GM12878 (cell line): ENCODE data around the gene FAM227B. TPM values are rescaled to one million over a fixed set of nuclear protein-coding genes. Genes with fewer than 3 reads are reported as not detected.

Experiments used
- ATAC-seq: fragments of 200-7000 bp; cut with Tn5 transposase; 3 replicates; pipeline ENCODE4 v1.9.1; 2020; ENCODE audit warnings: mild to moderate bottlenecking, moderate library complexity
- BruUV-seq: library from RNA; stranded (reverse); fragments of 400-500 nt; replicated peaks from 2 replicates; lab custom pipeline; 2021; lab: Mats Ljungman, UMichigan
- CTCF ChIA-PET: fragments of 300-600 bp; sonication (Branson Sonifier 250); formaldehyde crosslinking; extraction: SDS; loops from one replicate; lab custom pipeline; 2021; ENCODE audit warnings: inconsistent platforms; lab: Yijun Ruan, JAX
- POLR2A ChIA-PET: fragments of 350-600 bp; formaldehyde crosslinking; extraction: SDS; loops from one replicate; lab custom pipeline; 2021; ENCODE audit warnings: inconsistent platforms; lab: Charles Lee
- RAD21 ChIA-PET: fragments of 300-600 bp; sonication (Branson Sonifier 250); formaldehyde crosslinking; loops from one replicate; lab custom pipeline; 2023; ENCODE audit warnings: antibody characterized with exemption; ENCODE audit not compliant: unreplicated experiment; lab: Charles Lee
- SMC1A ChIA-PET: fragments of 300-600 bp; sonication (Branson Sonifier 250); formaldehyde crosslinking; loops from one replicate; lab custom pipeline; 2023; ENCODE audit not compliant: unreplicated experiment, uncharacterized antibody; lab: Charles Lee
- DNase-seq: peaks from one replicate; pipeline ENCODE4 v3.0.0-alpha.2; 2011; ENCODE audit warnings: low read depth, low spot score
- FAIRE-seq: peaks from 3 replicates; lab custom pipeline; 2011; peaks lifted over from hg19 to GRCh38; lab: Jason Lieb, UNC
- H2AFZ ChIP-seq: 2 replicates; pipeline ENCODE4 v1.6.0; 2011; ENCODE audit warnings: low read depth, low read length, control low read depth; ENCODE audit not compliant: control insufficient read depth
- H3K27ac ChIP-seq: 2 replicates; pipeline ENCODE4 v1.5.1; 2011; ENCODE audit warnings: control low read depth; ENCODE audit not compliant: control insufficient read depth, insufficient read depth
- H3K27me3 ChIP-seq, 2 experiments: replicated peaks in 1 of 2; 2 replicates each; pipeline versions ENCODE4 v1.6.0 to v1.6.1; 2011; ENCODE audit warnings: low read length in 1 of 2; ENCODE audit not compliant: control insufficient read depth in 2 of 2, insufficient read depth in 2 of 2
- H3K36me3 ChIP-seq, 2 experiments: 2 replicates each; pipeline ENCODE4 v1.5.1; 2011; ENCODE audit warnings: low read length in 1 of 2; ENCODE audit not compliant: control insufficient read depth in 2 of 2, insufficient read depth in 2 of 2
- H3K4me1 ChIP-seq: 2 replicates; pipeline ENCODE4 v1.6.1; 2011; ENCODE audit warnings: mild to moderate bottlenecking, low read length, moderate library complexity, mixed read lengths; ENCODE audit not compliant: control insufficient read depth, insufficient read depth
- H3K4me2 ChIP-seq: 2 replicates; pipeline ENCODE4 v1.6.0; 2011; ENCODE audit warnings: control low read depth; ENCODE audit not compliant: control insufficient read depth, insufficient read depth
- H3K4me3 ChIP-seq: fragments of 200-600 bp; sonication (generic); 2 replicates; pipeline ENCODE4 v1.5.1; 2016
- H3K79me2 ChIP-seq: 2 replicates; pipeline ENCODE4 v1.6.0; 2011; ENCODE audit warnings: low read length; ENCODE audit not compliant: control insufficient read depth, insufficient read depth
- H3K9ac ChIP-seq: 2 replicates; pipeline ENCODE4 v1.8.0; 2011; ENCODE audit warnings: low read length, control low read depth, mixed read lengths; ENCODE audit not compliant: control insufficient read depth, insufficient read depth
- H3K9me3 ChIP-seq: replicated peaks from 3 replicates; pipeline ENCODE4 v1.5.1; 2011; ENCODE audit warnings: mild to moderate bottlenecking, low read length; ENCODE audit not compliant: control insufficient read depth, insufficient read depth
- H4K20me1 ChIP-seq: 2 replicates; pipeline ENCODE4 v1.6.0; 2011; ENCODE audit not compliant: control insufficient read depth, insufficient read depth
- EED ChIP-seq: sonication (generic); IDR thresholded peaks from 2 replicates; pipeline ENCODE4 v1.6.1; 2016; ENCODE audit warnings: antibody characterized with exemption, low read depth
- MEF2A ChIP-seq: IDR thresholded peaks from 2 replicates; pipeline ENCODE4 v1.6.1; 2011; ENCODE audit warnings: low read depth, mild to moderate bottlenecking, low read length, moderate library complexity; ENCODE audit not compliant: insufficient read depth
- MYC ChIP-seq: IDR thresholded peaks from 2 replicates; pipeline ENCODE4 v1.6.1; 2011; ENCODE audit warnings: mild to moderate bottlenecking, low read length, moderate library complexity, inconsistent platforms; ENCODE audit not compliant: insufficient read depth, insufficient replicate concordance, insufficient read length, severe bottlenecking
- NRF1 ChIP-seq: conservative IDR thresholded peaks from 2 replicates; pipeline ENCODE4 v1.6.1; 2011; ENCODE audit warnings: mild to moderate bottlenecking, low read depth, low read length, improper control_type of control experiment
- TCF3 ChIP-seq: IDR thresholded peaks from 2 replicates; pipeline ENCODE4 v1.6.1; 2012; ENCODE audit warnings: low read depth, mild to moderate bottlenecking, low read length, borderline replicate concordance; ENCODE audit not compliant: insufficient read depth
- WGBS: methylation state at CpG from one replicate; pipeline ENCODE4 v1.1.6; 2016; ENCODE audit warnings: low lambda C conversion rate; ENCODE audit not compliant: insufficient replicate concordance, insufficient coverage; ENCODE audit errors: missing lambda C conversion rate; 5-methylcytosine and 5-hydroxymethylcytosine counted together
- in situ Hi-C: fragments of 300-500 bp; cut with MboI; formaldehyde crosslinking; loops from 9 replicates; pipeline ENCODE4 v1.14.3; 2018; ENCODE audit warnings: mixed read lengths
- intact Hi-C: fragments of 100-400 bp; cut with micrococcal nuclease; formaldehyde crosslinking; loops from one replicate; pipeline ENCODE4 v1.14.2; 2022; ENCODE audit not compliant: unreplicated experiment
- polyA plus RNA-seq, 11 experiments: library from polyadenylated mRNA; depleted of rRNA in 4 of 11; unstranded in 6 of 11; stranded (reverse) in 5 of 11; fragments of >200 nt; fragmentation: Nextera tagmentation in 4 of 11; fragmentation: Illumina TruSeq in 1 of 11; extraction: Ambion mirVana in 4 of 11; extraction: Trizol in 1 of 11; gene quantifications; 1 replicate in 1 of 11; 2 replicates in 10 of 11; pipeline versions ENCODE4 v1.2.1 to v1.2.3, GENCODE V29; 2011 to 2016; ENCODE audit warnings: inconsistent platforms in 2 of 11, missing spikeins in 2 of 11, low read depth in 1 of 11
- total RNA-seq, 4 experiments: library from RNA; depleted of rRNA in 3 of 4; stranded (reverse); fragments of >200 nt in 3 of 4; fragmentation: Illumina TruSeq in 1 of 4; extraction: Trizol in 1 of 4; gene quantifications; 2 replicates each; pipeline versions ENCODE4 v1.2.1 to v1.2.3, GENCODE V29; 2013 to 2021
- TF ChIP-seq, protein P1 (sequence below), 3 experiments: IDR thresholded peaks in 2 of 3; conservative IDR thresholded peaks in 1 of 3; 2 replicates each; pipeline ENCODE4 v1.5.1; 2011; ENCODE audit warnings: low read depth in 3 of 3, low read length in 3 of 3, mild to moderate bottlenecking in 3 of 3, control low read depth in 2 of 3, moderate library complexity in 2 of 3, inconsistent platforms in 1 of 3, mixed read lengths in 1 of 3; ENCODE audit not compliant: control insufficient read depth in 2 of 3, insufficient read depth in 1 of 3; ENCODE audit errors: extremely low read depth in 1 of 3

FAM227B gene
- total and polyA plus RNA-seq, 10 of the 15 experiments (the other 5 are each of a cell fraction or from before 2014, with no cell fraction given) = 3.9 to 12.6 (median 6.9) TPM

DNA sequence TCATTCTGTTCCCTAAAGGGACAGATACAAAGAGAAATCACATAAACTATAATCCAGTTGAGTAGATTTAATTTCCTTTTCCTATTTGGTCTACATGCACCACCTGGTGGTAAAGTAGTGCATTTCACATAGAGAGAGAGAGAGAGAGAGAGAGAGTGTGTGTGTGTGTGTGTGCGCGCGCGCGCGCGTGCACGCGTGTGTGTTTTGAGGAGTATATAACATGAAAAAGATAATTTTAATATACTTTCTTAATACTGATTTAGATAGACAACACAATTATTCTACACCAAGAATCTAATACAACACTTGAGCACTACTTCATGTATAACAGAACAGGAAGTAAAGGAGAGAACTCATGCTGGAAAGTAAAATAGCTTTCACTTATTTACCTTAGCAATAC, 198.6 kb downstream of the FAM227B start (continued):
- TF ChIP-seq, protein P1, sequence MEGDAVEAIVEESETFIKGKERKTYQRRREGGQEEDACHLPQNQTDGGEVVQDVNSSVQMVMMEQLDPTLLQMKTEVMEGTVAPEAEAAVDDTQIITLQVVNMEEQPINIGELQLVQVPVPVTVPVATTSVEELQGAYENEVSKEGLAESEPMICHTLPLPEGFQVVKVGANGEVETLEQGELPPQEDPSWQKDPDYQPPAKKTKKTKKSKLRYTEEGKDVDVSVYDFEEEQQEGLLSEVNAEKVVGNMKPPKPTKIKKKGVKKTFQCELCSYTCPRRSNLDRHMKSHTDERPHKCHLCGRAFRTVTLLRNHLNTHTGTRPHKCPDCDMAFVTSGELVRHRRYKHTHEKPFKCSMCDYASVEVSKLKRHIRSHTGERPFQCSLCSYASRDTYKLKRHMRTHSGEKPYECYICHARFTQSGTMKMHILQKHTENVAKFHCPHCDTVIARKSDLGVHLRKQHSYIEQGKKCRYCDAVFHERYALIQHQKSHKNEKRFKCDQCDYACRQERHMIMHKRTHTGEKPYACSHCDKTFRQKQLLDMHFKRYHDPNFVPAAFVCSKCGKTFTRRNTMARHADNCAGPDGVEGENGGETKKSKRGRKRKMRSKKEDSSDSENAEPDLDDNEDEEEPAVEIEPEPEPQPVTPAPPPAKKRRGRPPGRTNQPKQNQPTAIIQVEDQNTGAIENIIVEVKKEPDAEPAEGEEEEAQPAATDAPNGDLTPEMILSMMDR (IDR thresholded peaks at IDR 0.05 in 2 of 3, conservative IDR thresholded peaks at IDR 0.05 in 1 of 3; ENCODE audit: control insufficient read depth in 2 of 3, extremely low read depth in 1 of 3, insufficient read depth in 1 of 3, low read depth in 3 of 3, low read length in 3 of 3) = peak; percentile 57 to 78 (median 66)

DNA sequence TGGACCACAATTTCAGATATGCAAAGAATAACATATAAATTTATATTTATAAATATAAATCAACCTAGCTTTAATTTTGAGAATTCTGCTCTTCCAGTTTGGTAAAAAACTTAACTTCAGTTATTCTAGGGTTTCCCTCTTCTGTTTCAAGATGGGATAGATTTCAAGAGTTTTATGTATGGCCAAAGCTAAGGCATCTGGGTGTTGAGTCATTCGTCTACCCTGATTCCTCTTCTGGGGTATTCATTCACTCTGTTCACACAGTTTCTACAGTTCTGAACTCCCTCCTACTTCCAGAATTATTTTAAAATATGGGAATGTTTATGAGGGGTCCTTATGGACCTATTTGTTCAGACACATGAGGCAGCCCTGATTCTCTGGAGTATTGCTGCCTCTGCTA, 201.8 kb downstream of the FAM227B start:
- H2AFZ ChIP-seq = no peak overlapping the region
- no peaks in the 10 kb centered on the region for H3K36me3 ChIP-seq
- FAIRE-seq (no peak), ATAC-seq (no peak), DNase-seq (no peak)
- CTCF ChIA-PET = interaction anchor here (0.8 to 1.8 kb wide), 2 partner anchors 183 to 559 kb away, joined by 3 to 11 read pairs; no protein-coding TSS in a partner anchor
- H3K4me1 ChIP-seq = no peaks in the 10 kb centered on the region
- in situ Hi-C loops (no loop called here), intact Hi-C loops (no loop called here)
- H3K9ac ChIP-seq = no peak overlapping the region
- no peak overlapping the region for H3K27ac ChIP-seq
- no peak overlapping the region for H3K4me2 ChIP-seq
- no peak overlapping the region for H3K4me3 ChIP-seq
- POLR2A ChIA-PET = no interaction called here
- RAD21 ChIA-PET = no interaction called here
- TF ChIP-seq, protein P1 (IDR thresholded peaks at IDR 0.05 in 2 of 3, conservative IDR thresholded peaks at IDR 0.05 in 1 of 3; ENCODE audit: control insufficient read depth in 2 of 3, extremely low read depth in 1 of 3, insufficient read depth in 1 of 3, low read depth in 3 of 3, low read length in 3 of 3) = no peak
- TF ChIP-seq MYC = no peak
- TF ChIP-seq MEF2A = no peak
- no peak for TF ChIP-seq TCF3
- TF ChIP-seq EED = no peak
- TF ChIP-seq NRF1 = no peak
- 73% methylated on average over 1 of the region's 1 CpG for WGBS
- no peaks in the 10 kb centered on the region for H4K20me1 ChIP-seq
- no TSS peak for BruUV-seq
- no peaks in the 10 kb centered on the region for H3K9me3 ChIP-seq
- H3K79me2 ChIP-seq = no peaks in the 10 kb centered on the region
- no peaks in the 10 kb centered on the region for H3K27me3 ChIP-seq
- SMC1A ChIA-PET = interaction anchor here (1.4 to 5.4 kb wide), 2 partner anchors 183 to 558 kb away, joined by 4 to 49 read pairs; no protein-coding TSS in a partner anchor
